ENCODE data around the gene MBD6. TPM values are rescaled to one million over a fixed set of nuclear protein-coding genes. Genes with fewer than 3 reads are reported as not detected.

The MBD6 gene
- total RNA-seq, 4 donors from 2014 or later, result 38.0 to 144 (median 71.5) TPM

GRCh38 chr12:57477710-57478681 is 44.6 kb upstream of the MBD6 start:
- peaks cover 0 to 5% (median 0%) of the 10 kb centered on the region in 3 donors for H3K36me3 ChIP-seq
- H3K27ac ChIP-seq, result peak overlapping the region; percentile 78 to 95 (median 84)
- H3K9me3 ChIP-seq, result no peaks in the 10 kb centered on the region
- H3K27me3 ChIP-seq, result peaks cover 0 to 11% of the 10 kb centered on the region in 2 donors
- peak in 2 of 3 donors; percentile 51 to 70 for DNase-seq
- peak overlapping the region; percentile 43 to 56 (median 46) for H3K4me3 ChIP-seq
- no peak for TF ChIP-seq CTCF (IDR thresholded peaks at IDR 0.05)
- TF ChIP-seq POLR2A (IDR thresholded peaks at IDR 0.05), result no peak
- H3K4me1 ChIP-seq, result peaks cover 4 to 36% (median 22%) of the 10 kb centered on the region in 4 donors

DNA sequence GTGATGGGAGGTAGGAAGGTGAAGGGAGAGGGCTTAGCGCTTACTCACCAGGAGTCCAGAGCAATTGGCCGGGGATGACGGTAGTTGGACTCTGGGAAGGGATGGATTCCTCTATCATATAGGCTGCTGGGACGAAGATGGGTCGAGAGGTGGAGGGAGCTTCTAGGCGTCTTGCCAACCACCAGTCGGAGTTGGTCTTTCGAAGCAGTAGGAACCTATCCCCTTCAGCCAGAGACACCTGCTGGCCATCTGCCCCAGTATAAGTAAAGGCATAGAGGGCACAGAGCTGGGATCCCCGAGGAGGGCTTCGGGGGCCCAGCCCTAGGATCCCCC is 43.6 kb upstream of the MBD6 start:
- H3K9me3 ChIP-seq, result no peaks in the 10 kb centered on the region
- H3K27me3 ChIP-seq, result peaks cover 0 to 11% of the 10 kb centered on the region in 2 donors
- peak overlapping the region; percentile 78 to 95 (median 84) for H3K27ac ChIP-seq
- peak in 1 of 3 donors; percentile 30 for DNase-seq
- peaks cover 4 to 36% (median 22%) of the 10 kb centered on the region in 4 donors for H3K4me1 ChIP-seq
- peak overlapping the region; percentile 43 to 56 (median 46) for H3K4me3 ChIP-seq
- peaks cover 0 to 5% (median 0%) of the 10 kb centered on the region in 3 donors for H3K36me3 ChIP-seq
- TF ChIP-seq POLR2A (IDR thresholded peaks at IDR 0.05) (no peak), CTCF (IDR thresholded peaks at IDR 0.05) (no peak)

- Histone ChIP-seq H3K9me3 (no peaks in the 10 kb centered on the region), H3K27ac (peak within 1 kb of the TSS; percentile 78 to 95 (median 84)), H3K4me1 (peaks cover 4 to 36% (median 22%) of the 10 kb centered on the region in 4 donors), H3K27me3 (peaks cover 0 to 11% of the 10 kb centered on the region in 2 donors), H3K36me3 (peaks cover 0 to 2% (median 0%) of the 10 kb centered on the region in 3 donors), H3K4me3 (peak within 1 kb of the TSS; percentile 43 to 56 (median 46))
- TF ChIP-seq POLR2A (IDR thresholded peaks at IDR 0.05), result no peak
- TF ChIP-seq CTCF (IDR thresholded peaks at IDR 0.05), result no peak
- peak in 2 of 3 donors; percentile 76 to 82 for DNase-seq
Measured at GRCh38 chr12:57479376-57480115, 43.1 kb upstream of the MBD6 start, which contains the start of gene ARHGAP9. Gene ARHGAP9, minus strand, starts transcription at chr12:57479866. Its CDS starts 460 bp downstream, at chr12:57479406.

GRCh38 chr12:57481671-57482070 is 41.0 kb upstream of the MBD6 start:
- H3K4me3 ChIP-seq, result no peak overlapping the region
- TF ChIP-seq CTCF (IDR thresholded peaks at IDR 0.05), result no peak
- no peak for TF ChIP-seq POLR2A (IDR thresholded peaks at IDR 0.05)
- peak overlapping the region in 1 of 4 donors; percentile 82 for H3K27ac ChIP-seq
- no peaks in the 10 kb centered on the region for H3K36me3 ChIP-seq
- no peak for DNase-seq
- H3K27me3 ChIP-seq, result no peaks in the 10 kb centered on the region
- H3K9me3 ChIP-seq, result no peaks in the 10 kb centered on the region
- H3K4me1 ChIP-seq, result peaks cover 0 to 21% (median 4%) of the 10 kb centered on the region in 4 donors

DNA sequence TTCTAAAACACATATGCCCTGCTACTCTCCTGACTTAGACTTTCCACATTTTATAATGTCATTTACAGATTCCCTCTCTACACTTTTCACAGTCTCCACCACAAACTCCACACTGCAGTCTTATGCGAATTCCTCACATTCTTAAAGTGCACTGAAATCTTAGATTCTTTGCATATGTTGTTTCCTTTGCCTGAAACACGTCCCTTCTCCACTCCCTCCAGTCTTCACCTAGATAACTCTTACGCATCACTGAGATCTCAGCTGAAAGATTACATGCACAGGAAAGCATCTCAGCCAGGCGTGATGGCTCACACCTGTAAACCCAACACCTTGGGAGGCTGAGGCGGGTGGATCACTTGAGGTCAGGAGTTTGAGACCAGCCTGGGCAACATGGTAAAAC is 39.2 kb upstream of the MBD6 start:
- no peak overlapping the region for H3K27ac ChIP-seq
- H3K9me3 ChIP-seq, result no peaks in the 10 kb centered on the region
- no peak for DNase-seq
- no peaks in the 10 kb centered on the region for H3K36me3 ChIP-seq
- H3K4me1 ChIP-seq, result peaks cover 0 to 17% (median 5%) of the 10 kb centered on the region in 4 donors
- H3K4me3 ChIP-seq, result no peak overlapping the region
- TF ChIP-seq POLR2A (IDR thresholded peaks at IDR 0.05) (no peak), CTCF (IDR thresholded peaks at IDR 0.05) (no peak)
- no peaks in the 10 kb centered on the region for H3K27me3 ChIP-seq

All from Peyer's patch (tissue), 4 donors.